CD4-positive, alpha-beta T cell treated with Interferon gamma for 1 hour (primary cell): Measurements from ENCODE around the gene GALNT2.
A peak's percentile ranks its signal among the peaks of the same experiment; 100 is the strongest.

ENCODE experiments used
- DNase-seq: peaks from one replicate; pipeline ENCODE4 v3.0.0-alpha.2; 2020

GALNT2 gene

DNA sequence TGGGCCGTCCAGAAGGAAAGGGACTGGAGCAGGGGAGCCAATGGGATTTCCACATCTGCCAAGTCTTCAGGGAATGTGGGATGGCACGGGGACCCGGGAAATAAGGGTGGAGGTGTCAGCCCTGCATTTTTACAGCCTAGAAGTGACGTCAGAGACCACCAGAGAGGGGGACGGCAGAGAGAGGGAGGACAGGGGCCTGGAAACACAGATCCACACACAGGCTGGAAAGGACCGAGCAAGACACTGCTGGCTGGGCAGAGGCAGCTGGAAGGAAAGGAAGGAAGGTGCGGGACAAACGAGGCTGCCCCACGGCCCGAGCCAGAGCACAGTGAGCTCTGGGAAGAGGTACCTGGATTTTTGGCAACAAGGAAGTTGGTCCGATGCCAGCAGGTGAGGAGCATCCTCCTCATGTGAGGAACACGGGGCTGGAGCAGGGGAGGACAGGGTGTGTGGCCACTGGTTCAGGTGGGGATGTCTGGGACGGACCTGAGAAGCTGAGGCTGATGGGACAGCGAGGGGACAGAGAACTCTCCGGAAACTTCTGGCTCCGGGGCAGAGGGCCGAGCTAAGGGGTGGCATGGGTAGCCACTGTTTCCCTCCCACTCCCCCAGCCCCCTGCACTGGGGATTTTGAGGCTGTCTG, 220.8 kb downstream of the GALNT2 start:
- DNase-seq: no peak

DNA sequence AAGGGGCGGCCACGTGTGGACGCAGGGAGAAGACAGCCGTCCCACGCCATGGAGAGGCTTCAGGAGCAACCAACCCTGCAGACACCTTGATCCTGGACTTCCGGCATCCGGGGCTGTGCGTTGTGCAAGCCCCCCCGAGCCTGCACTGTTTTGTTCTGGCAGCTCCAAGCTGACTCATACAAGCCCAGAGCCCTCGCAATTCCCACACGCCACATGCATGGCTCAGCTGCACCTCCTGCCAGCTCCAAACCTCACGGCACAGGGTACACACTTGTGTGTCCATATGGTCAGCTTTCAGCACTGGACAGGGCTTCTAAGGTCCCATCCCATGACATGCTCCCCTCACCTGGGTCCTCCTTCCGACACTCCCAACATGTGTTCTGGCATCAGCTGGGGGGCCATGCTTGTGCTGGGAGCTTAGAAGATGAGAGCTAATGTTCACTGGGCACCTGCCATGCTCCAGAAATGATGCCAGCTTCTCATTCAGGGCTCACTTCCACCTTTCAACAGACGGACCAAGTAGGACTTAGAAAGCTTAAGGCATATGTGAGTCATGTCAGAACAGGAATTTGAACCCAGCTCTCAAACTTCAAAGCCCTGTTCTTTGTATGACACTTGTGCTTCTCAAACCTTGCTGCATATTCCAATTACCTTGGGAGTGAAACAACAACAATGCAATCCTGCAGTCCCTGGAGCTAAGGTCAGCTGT, 221.8 kb downstream of the GALNT2 start:
- DNase-seq: no peak

DNA sequence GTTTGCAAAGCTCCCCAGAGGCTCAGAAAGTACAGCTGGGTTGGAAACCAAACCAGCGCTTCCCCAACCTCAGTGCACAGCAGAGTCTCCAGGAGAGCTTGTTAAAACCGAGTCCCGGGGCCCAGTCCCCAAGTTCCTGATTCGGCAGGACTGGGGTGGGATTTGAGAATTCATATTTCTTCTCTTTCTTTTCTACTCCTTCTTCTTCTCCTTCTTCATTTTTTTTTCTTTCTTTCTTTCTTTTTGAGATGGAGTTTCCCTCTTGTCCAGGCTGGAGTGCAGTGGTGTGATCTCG, 222.3 kb downstream of the GALNT2 start:
- no peak for DNase-seq

DNA sequence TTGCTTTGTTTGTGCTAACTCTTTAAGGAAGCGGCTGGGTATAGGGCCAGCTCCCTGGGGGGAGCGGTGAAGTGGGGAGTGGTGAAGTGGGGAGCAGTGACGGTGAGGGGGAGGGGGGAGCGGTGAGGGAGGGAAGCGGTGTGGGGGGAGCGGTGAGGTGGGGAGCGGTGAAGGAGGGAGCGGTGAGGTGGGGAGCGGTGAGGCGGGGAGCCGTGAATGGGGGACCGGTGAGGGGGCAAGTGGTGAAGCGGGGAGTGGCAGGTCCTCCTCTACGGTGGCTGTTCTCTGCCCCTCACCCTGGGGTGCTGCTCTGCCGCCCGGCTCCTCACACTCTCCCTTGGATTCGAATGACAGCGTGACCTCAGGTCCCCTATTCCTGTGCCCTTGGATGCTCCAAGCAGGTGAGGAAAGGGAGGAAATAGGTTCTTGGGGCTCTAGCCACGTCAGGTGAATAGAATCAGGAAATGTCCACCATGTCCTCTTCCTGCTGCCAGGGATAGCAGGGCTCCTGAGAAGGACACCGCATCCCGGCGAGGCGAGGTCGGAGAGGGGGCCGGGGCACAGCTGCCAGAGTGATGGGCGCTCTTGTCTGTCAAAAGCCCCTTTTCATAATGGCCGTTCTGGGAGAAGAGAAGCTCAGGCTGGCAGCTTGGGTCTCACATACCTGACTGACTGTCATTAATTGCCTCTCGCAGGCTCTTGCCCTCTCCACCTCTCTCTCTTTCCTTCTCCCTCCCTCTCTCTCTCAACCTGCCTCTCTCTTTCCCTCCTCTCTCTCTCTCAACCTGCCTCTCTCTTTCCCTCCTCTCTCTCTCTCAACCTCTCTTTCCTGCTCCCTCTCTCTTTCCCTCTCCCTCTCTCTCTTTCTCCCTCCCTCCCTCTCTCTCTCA, 224.9 kb downstream of the GALNT2 start:
- peak; percentile 68 for DNase-seq

DNA sequence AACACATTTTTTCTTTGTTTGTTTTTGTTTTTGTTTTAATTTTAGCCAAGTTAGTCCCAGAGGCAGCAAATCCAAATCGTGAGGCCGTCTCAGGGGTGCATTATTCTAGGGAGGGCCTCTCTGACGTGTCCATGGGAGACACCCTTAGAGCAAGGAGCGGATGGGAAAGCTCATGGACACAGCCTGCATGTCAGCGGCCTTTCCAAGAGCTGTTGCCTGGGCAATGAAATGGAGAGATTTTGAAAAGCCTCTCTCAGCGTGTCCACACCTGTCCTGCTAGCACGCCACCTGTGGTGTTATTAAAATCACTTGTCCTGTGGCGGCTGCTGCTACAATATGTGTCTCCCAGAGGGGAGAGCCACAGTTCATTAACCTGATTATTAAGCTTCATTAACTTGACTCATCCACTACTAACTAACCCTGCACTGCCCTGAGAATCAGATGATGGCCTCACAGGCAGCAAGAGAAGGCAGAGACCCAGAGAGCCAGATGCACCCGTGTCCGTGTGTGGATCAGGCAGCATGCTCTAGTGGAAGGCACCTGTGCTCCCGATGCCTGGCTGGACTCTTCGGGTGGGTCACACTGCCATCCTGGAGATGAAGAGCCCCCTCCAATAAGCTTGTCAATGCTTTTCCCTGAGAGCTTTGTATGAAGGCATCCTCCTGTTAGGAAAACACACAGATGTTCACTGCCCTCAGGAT, 225.8 kb downstream of the GALNT2 start:
- no peak for DNase-seq

DNA sequence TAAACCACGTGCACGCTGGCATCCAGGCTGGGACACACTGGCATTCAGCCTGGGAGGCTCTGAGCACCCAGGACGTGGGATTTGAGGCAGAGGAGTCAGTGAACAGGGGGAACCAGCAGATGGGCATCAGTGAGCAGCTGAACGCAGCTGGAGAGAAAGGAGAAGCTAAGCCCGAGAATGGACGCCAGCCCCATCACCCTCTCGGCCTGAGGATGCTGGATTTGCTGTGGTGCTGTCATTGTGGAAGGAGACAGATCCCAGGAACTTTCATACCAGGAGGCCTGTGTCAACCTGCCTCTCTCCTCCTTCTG, 226.3 kb downstream of the GALNT2 start:
- no peak for DNase-seq

DNA sequence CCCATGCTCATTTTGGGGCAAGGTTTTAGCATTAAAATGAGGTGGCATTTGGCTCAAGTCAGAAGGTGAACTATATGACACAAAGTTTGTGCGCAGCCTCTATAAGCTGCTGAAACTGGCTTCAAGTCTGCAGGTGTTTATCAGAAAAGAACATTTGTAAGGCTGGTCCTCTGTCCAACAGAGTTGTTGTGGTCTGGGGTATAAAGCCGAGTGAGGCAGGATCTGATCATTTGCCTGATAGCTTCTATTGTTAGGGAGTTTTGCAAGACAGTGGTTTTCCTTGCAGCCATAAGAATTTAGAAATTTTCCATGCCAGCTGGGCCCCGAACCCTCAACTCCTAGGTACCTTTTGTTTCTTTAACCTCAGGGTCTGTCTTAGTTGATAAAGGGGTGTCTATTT, 228.3 kb downstream of the GALNT2 start:
- no peak for DNase-seq

DNA sequence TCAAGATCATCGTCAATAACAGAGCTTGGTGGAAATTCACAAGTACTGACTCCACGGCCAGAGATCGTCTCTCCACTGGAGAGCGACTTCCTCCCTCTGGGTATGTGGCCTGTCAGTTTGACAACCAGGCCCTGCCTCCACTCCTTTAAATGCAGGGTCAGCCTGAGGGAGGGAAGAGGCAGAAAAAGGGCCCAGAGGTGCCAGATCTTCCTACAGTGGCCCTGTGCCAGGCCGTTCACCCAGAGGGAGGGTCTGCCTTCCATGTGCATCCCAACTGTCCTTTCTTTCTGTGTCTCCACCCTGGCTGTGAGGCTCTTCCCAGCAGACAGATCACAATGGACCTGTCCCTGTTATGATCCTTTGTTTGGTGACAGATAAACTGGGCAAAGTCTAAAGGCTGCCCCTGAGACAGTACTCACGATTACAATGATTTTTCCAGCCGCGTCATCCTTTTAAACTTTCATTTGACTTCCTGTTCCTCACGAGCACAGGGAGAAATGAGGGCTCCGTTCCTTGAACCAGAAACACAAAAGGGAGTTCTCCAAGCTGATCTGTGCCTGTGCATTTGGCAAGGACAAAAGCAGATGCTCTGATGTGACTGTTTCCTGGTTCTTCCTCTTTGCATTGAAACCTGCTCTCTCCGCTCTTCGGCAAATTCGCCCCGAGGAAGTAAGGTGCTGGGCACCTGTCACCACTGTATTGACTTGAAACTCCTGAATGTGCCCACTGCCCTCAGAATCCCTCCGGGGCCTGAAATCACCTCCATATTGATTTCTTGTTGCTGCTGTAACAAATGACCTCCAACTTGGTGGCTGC, 232.4 kb downstream of the GALNT2 start:
- no peak for DNase-seq

DNA sequence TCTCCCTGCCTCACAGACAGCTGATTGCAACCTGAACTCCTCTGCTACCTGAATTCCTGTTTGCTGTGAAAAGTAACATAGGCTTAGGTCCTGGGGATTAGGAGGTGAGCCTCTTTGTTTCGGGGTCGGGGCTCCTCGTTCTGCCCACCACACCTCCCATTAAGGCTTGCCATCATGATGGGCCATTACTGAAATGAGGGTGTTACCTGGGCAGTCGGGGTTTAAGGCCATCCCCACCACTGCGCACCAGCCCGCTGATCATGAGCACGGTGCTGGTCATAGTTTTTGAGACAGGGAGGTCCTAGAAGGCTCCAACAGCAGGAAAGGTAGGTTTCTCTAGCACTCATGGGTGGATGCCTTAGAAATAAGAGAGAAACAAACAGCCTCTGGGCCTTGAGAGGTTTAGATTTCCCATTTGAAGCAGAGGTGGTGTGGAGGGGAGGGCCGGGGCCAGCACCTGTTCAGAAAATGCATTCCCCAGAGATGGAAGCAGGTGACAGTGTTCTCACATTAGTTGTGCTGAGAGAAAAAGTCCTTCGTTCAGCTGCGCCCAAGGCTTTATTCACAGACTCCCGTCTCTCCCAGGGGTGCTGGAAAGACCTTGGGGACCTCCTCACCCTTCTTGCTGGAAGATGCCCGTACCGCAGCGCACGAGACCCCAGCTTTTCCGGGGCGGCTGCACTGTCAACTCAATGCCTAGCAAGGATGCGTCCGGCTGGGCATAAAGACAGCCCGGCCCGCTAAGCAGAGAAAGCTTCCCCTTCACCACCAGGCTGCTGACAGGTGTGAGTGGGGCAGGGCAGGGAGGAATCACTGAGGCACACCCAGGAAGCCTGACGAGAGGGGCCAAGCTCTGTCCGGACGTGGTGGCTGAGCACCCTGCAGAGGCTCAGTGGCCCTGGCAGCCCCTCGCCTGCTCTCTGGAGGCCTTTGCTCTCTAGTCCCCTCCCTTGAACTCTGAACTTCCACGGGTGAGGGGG, 233.6 kb downstream of the GALNT2 start:
- peak; percentile 11 for DNase-seq

DNA sequence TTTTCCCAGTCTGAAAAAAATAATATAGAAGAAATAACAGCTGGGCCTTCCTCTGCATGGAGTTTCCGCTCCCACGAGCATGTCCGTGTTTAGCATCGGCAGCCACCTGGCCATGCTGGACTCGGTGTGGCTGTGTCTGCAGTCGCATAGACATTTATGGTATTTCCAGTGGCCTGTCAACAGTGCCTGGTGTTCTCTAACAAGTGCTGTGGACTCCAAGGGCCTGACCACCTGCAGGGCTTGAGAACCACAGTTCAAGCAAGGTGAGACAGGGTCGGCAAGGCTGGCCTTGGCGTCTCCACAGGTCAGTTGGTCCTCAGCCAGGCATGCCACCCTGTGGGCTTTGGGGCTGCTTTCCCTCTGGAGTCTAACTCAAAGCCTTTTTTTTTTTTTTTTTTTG, 234.3 kb downstream of the GALNT2 start:
- DNase-seq: no peak

DNA sequence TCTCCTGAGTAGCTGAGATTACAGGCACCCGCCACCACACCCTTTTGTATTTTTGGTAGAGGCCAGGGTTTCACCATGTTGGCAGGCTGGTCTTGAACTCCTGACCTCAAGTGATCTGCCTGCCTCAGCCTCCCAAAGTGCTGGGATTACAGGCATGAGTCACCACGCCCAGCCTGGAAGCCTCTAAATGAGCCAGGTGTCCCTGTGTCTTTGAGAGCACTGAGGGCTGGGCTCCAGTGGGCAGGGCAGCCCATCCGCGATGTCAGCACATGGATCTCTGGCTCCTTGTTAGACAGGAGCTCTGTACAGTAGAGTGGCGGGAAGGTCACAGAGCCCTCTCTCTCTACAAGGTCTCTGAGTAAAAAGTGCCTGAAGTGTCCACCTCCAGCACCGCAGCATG, 234.8 kb downstream of the GALNT2 start:
- DNase-seq: no peak

DNA sequence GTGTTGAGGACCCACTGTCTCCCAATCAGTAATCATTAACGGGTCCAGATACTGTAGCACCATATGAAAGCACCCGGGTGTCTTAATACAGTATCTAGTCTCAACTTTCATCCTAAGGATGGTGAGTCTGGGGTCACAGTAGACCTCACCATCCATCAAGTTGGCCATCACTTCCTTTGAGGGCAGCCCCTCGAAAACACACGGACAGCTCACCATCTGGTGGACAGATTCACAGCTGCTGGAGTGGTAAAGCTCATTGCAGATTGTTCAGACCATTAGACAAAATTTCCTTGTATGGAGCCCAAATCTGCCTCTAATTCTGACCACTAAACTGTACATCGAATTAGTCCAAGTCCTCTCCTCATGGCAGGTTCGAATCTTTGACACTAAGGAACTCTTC, 236.0 kb downstream of the GALNT2 start:
- DNase-seq: no peak

DNA sequence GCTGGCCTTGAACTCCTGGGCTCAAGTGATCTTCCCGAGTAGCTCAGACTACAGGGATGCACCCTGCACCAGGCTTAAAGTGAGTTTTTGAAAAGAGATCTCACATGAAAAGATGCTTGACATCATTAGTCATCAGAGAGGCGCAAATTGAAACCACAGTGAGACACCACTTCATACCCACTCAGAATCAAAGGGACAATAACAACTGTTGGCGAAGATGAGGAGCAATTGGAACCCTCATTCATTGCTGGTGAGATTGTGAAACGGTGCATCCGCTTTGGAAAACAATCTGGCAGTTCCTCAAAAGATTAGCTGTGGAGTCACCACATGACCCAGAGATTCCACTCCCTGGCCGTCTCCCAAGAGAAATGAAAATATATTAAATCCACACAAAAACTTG, 236.8 kb downstream of the GALNT2 start:
- no peak for DNase-seq

DNA sequence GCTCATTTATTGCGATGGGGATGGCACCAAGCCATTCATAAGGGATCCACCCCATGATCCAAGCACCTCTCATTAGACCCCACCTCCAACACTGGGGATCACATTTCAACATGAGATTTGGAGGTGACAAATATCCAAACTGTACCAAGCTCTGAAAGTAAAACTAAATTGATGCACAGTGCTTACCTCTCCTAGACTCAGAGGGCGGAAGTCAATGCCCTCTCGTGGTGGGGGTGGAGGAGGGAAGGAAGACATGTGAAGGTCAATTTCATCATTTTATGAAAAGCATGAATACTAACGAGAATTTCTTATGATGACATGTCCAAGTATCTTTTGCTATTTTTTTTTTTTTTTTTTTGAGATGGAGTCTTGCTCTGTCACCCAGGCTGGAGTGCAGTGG, 239.1 kb downstream of the GALNT2 start:
- DNase-seq: no peak

DNA sequence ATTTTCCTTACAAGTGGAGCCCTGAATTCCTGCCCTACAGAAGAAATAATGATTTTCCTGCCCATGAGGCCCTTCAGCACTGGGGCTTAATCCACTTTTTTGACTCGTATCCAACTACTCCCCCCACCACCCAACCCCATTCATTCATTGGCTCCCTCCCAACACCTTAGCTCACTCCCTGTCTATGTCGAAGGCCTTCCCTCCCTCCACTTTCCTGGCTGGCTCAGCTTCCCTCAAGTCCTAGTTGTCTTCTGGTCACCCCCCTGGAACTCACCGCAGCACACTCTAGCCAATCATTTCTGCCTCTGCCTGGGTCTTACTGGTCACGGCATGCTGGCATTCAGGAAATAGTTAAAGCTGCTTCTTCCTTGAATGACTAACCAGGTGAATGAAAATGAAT, 240.2 kb downstream of the GALNT2 start:
- no peak for DNase-seq

DNA sequence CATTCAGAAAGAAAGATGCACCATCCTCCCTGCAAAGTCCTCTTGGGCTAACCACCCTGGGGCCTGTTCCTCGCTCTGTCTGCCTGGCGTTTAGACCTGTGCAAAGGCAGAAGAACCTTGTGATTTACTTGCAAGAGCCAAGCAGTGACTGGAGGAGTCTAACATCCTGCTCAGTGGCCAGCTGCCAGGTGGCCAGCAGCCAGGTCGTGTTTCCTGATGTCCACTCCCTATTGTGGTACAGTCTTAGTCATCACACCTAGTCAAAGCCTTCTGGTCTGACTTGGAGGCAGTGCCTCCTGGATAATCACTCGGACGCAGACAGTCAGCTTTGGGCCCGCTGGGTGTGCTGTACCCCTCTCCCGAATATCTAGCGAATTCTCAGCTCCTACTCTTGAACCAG, 241.0 kb downstream of the GALNT2 start:
- DNase-seq: no peak

DNA sequence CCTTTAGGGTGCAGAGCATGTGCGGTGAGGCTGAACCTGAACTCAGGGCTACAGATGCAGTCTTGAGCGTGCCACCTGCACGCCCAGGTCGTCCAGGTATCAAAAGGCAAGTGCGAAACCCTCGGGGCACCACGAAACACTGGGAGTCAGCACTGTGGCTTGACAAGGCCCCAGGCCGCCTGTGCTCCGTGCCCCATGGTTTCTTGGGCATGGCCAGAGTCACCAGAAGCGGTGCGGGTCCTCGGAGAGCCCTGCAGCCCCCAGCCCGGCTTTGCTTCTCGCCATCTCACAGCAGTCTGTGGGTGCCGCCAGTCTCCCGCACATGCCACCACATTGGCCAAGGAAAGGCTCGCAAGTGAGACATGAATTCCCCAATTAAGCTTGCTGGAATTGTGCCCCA, 241.8 kb downstream of the GALNT2 start:
- no peak for DNase-seq

DNA sequence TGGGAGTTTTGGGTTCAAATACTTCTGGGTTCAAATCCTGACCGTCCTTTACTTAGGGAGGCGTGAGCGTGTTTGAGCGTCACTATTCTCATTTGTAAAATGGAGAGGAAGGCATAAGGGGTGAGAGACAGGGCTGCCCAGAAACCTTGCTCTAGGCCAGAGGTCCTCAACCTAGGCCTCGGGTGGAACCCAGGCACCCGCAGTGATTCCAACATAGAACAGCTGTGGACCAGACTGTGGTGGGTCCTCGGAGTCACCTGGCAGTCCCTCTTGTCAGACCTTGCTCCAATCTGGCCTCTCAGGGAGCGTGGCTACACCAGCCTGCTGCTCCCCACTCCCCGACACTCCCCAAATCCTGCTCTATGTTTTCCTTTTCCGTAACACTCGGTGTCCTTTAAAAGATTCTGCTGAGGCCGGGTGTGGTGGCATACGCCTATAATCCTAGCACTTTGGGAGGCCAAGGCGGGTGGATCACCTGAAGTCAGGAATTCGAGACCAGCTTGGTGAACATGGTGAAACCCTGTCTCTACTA, 242.7 kb downstream of the GALNT2 start:
- no peak for DNase-seq

DNA sequence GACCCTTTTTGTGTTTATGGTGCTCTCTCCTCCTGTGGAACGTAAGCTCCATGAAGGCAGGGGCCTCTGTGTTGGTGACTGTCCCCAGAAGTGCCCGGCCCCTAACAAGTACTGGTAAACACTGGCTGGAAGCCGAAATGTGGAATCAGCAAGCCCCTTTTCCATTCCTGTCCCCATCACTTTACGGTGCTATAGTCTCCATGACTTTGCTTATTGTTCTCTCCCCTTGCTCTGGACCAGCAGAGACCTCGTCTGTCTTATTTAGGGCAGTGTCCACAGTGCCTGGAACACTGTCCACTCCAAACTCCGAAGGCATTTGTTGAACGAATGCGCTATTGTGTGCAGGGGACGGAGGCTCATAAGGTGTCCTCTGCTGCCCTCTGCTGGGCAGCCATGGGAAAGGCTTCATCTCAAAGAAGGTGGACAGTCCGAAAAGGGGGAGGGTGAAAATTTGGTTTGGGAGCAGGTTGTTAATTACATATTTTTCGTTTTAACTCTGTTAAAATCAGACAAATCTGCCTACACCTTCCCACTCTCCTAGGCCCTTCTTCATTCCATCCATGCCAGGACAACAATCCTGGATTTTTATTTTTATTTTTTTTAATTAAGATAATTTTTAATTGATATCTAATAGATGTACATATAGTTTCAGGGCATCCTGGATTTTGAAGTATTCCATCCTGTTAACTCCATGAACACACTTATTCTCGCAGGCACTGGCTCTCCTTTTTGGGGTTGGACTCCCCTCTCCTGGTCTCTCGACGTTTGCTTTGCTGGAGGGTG, 243.5 kb downstream of the GALNT2 start:
- DNase-seq: peak; percentile 48

DNA sequence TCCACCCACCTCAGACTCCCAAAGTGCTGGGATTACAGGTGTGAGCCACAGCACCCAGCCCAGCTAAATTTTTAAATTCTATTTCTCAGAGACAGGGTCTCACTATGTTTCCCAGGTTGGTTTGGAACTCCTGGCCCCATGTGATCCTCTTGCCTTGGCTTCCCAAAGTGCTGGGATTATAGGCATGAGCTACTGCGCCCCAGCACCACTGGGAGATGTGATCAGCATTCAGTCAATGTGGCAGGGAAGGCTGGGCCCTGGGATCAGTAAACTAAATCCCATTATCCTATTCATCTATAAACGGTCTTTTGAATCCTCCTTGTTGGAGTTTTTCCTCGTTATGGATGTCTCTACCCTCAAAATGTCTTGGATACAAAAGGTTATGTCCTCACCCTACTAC, 245.6 kb downstream of the GALNT2 start:
- no peak for DNase-seq
